KOPT-K1 (cell line): Measurements from ENCODE around the gene ARPC1A.
"Not testable (repeated sequence)": the region's sequence is repeated elsewhere in the genome, so short reads cannot be mapped to it uniquely, and the experiment has no call there.

Source experiments
- H3K27ac ChIP-seq: fragments of 200-600 bp; sonication (generic); 2 replicates; pipeline ENCODE4 v1.5.1; 2016; ENCODE audit warnings: antibody characterized with exemption, mild to moderate bottlenecking, low read depth, low read length; ENCODE audit not compliant: poor library complexity, severe bottlenecking
- H3K36me3 ChIP-seq: fragments of 200-600 bp; sonication (generic); 2 replicates; pipeline ENCODE4 v1.5.1; 2017; ENCODE audit warnings: antibody characterized with exemption, mild to moderate bottlenecking, low read length, moderate library complexity; ENCODE audit not compliant: insufficient read depth
- H3K9me3 ChIP-seq: fragments of 200-600 bp; sonication (generic); 2 replicates; pipeline ENCODE4 v1.5.1; 2017; ENCODE audit warnings: antibody characterized with exemption, low read length, mild to moderate bottlenecking; ENCODE audit not compliant: insufficient read depth, poor library complexity, severe bottlenecking

ARPC1A gene

GRCh38 chr7:99385564-99385963 lies 59.9 kb downstream of the ARPC1A start:
- Histone ChIP-seq H3K9me3 (no peaks in the 10 kb centered on the region), H3K27ac (no peak overlapping the region), H3K36me3 (peaks cover 86% of the 10 kb centered on the region)

- peaks cover 90% of the 10 kb centered on the region for H3K36me3 ChIP-seq
- no peaks in the 10 kb centered on the region for H3K9me3 ChIP-seq
- H3K27ac ChIP-seq: no peak overlapping the region
These were observed 61.0 kb downstream of the ARPC1A start for GRCh38 chr7:99386584-99387238.

- not testable (repeated sequence) for H3K9me3 ChIP-seq, H3K27ac ChIP-seq
- H3K36me3 ChIP-seq: peaks cover 90% of the 10 kb centered on the region
These were observed 61.5 kb downstream of the ARPC1A start for GRCh38 chr7:99387239-99387635.

GRCh38 chr7:99387912-99388311 lies 62.2 kb downstream of the ARPC1A start:
- Histone ChIP-seq H3K27ac (no peak overlapping the region), H3K36me3 (peaks cover 94% of the 10 kb centered on the region), H3K9me3 (no peaks in the 10 kb centered on the region)

- Histone ChIP-seq H3K36me3 (peaks cover 95% of the 10 kb centered on the region), H3K27ac (no peak overlapping the region), H3K9me3 (no peaks in the 10 kb centered on the region)
These were observed 64.1 kb downstream of the ARPC1A start for GRCh38 chr7:99389772-99390171.

GRCh38 chr7:99390941-99391602 lies 65.4 kb downstream of the ARPC1A start:
- H3K36me3 ChIP-seq: peaks cover 98% of the 10 kb centered on the region
- no peak overlapping the region for H3K27ac ChIP-seq
- no peaks in the 10 kb centered on the region for H3K9me3 ChIP-seq

- H3K36me3 ChIP-seq: peaks cover 98% of the 10 kb centered on the region
- H3K9me3 ChIP-seq: no peaks in the 10 kb centered on the region
- no peak overlapping the region for H3K27ac ChIP-seq
These were observed 66.3 kb downstream of the ARPC1A start for GRCh38 chr7:99392046-99392445.

GRCh38 chr7:99392659-99393354 lies 67.1 kb downstream of the ARPC1A start:
- Histone ChIP-seq H3K36me3 (peaks cover 98% of the 10 kb centered on the region), H3K9me3 (no peaks in the 10 kb centered on the region), H3K27ac (no peak overlapping the region)

GRCh38 chr7:99393355-99394187 lies 67.9 kb downstream of the ARPC1A start:
- Histone ChIP-seq H3K36me3 (peaks cover 98% of the 10 kb centered on the region), H3K9me3 (no peaks in the 10 kb centered on the region), H3K27ac (no peak overlapping the region)

- Histone ChIP-seq H3K9me3 (no peaks in the 10 kb centered on the region), H3K36me3 (peaks cover 100% of the 10 kb centered on the region), H3K27ac (no peak overlapping the region)
These were observed 68.4 kb downstream of the ARPC1A start for GRCh38 chr7:99394188-99394502.

- Histone ChIP-seq H3K36me3 (peaks cover 100% of the 10 kb centered on the region), H3K27ac (no peak overlapping the region), H3K9me3 (no peaks in the 10 kb centered on the region)
These were observed 70.1 kb downstream of the ARPC1A start for GRCh38 chr7:99395616-99396327.

- Histone ChIP-seq H3K9me3 (no peaks in the 10 kb centered on the region), H3K27ac (no peak overlapping the region), H3K36me3 (peaks cover 100% of the 10 kb centered on the region)
These were observed 71.0 kb downstream of the ARPC1A start for GRCh38 chr7:99396418-99397296.

- H3K36me3 ChIP-seq: peaks cover 100% of the 10 kb centered on the region
- no peak overlapping the region for H3K27ac ChIP-seq
- no peaks in the 10 kb centered on the region for H3K9me3 ChIP-seq
These were observed 71.7 kb downstream of the ARPC1A start for GRCh38 chr7:99397297-99397983.
